Stimulated activated CD4-positive, alpha-beta T cell treated with anti-CD3 and anti-CD28 coated beads, Interleukin-15, amount 100 ng/mL, for 24 hours (primary cell): Measurements from ENCODE around the gene BCAP29.
"Not testable (repeated sequence)": the region's sequence is repeated elsewhere in the genome, so short reads cannot be mapped to it uniquely, and the experiment has no call there.

Experiments used
- DNase-seq: peaks from one replicate; pipeline ENCODE4 v3.0.0-alpha.2; 2020

Gene BCAP29, protein sequence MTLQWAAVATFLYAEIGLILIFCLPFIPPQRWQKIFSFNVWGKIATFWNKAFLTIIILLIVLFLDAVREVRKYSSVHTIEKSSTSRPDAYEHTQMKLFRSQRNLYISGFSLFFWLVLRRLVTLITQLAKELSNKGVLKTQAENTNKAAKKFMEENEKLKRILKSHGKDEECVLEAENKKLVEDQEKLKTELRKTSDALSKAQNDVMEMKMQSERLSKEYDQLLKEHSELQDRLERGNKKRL

DNA sequence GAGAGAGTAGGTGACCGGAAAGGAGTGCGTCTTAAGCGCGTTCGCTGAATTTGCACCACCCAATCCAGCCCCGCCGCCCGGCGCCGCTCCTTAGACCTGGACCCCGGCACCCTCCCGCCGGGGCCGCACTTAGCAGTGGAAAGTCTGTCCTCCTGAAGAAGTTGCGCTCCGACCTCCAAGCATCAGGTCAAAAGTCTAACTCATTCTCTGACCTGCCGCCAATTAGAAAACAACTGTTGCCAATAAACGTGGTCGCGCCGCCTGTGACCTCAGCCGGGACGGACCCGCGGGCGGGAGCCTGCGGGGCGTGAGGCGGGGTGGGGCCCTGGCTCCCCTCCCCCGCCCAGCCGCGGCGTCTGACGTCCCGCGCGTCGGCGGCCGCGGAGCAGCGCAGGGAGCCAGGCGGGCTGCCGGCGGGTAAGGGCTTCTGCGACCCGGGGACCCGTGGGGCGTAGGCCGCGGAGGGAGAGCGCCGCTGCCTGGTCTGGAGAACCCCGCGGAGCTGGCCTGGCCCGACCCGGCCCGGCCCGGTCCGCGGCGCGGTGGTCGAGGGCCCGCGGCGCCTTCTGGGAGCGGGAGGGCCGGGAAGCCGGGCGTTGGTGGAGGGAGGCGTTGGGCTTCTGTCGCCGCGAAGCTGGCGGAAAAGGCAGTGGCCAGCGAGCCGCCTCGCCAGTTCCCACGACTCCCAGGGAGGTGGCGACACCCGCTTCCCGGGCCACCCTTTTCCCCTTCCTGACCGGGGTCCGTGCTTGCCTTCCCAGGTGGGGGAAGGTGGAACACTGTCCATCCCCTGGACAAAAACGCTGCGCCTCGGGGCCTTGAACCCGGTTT, at the start of gene BCAP29:
BCAP29 (plus strand) TSS at position 362 of the 831 bp plus-strand sequence. CDS start 527 bp downstream, outside the sequence.
- DNase-seq: peak; percentile 83

DNA sequence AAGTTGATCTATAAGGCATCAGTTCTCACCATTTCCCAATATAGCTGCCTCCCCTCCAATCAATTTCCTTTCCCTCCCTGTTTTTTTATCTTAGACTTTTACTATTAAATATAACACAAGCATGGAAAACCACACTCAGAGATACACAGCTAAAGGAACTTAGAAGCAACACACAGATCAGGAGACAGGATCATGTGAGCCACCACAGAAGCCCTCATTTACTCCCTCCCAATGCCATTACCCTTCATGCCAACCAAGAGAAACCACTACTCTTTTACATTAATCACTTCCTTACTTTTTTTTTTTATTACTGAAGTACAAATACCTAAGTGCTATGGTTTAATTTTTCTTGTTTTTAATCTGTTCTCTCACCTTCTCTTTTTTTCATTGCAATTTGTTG, 49.3 kb upstream of the BCAP29 start:
- no peak for DNase-seq

DNA sequence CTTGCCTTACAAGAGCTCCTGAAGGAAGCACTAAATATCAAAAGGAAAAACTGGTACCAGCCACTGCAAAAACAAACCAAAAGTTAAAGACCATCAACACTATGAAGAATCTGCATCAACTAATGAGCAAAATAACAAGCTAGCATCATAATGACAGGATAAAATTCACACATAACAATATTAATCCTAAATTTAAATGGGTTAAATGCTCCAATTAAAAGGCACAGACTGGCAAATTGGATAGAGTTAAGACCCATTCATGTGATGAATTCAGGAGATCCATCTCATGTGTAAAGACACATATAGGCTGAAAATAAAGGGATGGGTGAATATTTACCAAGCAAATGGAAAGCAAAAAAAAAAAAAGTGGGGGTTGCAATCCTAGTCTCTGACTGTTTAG, 45.9 kb upstream of the BCAP29 start:
- no peak for DNase-seq

DNA sequence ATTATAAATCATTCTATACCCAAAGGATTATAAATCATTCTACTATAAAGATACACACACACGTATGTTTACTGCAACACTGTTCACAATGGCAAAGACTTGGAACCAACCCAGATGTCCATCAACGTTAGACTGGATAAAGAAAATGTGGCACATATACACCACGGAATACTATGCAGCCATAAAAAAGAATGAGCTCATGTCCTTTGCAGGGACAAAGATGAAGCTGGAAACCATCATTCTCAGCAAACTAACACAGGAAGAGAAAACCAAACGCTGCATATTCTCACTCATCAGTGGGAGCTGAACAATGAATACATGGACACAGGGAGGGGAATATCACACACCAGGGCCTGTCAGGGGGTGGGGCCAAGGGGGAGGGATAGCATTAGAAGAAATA, 42.8 kb upstream of the BCAP29 start:
- DNase-seq: not testable (repeated sequence)

DNA sequence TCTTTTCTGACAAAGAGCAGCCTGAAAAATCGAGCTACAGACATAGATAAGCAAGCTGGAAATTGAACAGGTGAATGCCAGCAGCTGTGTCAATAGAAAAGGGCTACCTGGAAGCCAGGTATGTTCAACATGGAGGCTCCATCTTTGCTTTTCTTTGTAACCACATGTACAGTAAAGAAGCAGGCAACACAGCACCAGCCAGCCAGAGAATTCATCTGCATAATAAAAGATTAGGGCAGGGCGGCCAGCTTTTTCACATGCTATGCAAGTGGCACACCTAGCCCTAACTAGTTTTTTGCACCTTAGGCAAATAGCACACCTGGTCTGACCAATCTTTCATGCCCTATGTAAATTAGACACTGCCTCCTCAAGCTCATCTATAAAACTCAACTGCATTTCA, 42.0 kb upstream of the BCAP29 start:
- no peak for DNase-seq

DNA sequence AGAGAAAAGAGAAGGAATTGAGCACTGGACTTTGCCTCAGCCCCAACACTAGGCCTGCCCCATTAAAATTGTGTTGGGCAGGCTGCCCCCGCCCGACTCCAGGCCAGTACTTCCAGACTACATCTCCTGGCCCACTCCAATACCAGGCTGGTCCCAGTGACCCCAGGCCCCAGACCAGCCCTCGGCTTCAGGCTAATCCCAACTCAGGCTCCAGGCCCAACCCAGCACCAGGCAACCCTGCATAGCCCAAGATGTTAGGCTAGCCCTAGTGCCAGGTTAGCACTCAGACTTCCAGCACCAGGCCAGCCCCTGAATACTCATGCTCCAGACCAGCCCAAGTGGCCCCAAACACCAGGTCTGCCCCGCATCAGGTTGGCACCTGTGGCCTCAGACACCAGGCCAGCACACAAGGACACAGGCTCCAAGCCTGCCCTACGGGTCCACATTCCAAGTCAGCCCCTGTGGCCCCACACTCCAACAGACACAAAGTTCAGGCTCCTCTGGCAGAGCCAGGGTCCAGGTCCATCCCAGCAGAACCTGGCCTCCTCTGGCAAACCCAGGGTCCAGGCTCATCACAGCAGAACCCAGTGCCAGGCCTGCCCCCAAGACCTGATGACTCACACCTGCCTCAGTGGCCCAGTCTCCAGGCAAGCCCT, 36.6 kb upstream of the BCAP29 start:
- no peak for DNase-seq

DNA sequence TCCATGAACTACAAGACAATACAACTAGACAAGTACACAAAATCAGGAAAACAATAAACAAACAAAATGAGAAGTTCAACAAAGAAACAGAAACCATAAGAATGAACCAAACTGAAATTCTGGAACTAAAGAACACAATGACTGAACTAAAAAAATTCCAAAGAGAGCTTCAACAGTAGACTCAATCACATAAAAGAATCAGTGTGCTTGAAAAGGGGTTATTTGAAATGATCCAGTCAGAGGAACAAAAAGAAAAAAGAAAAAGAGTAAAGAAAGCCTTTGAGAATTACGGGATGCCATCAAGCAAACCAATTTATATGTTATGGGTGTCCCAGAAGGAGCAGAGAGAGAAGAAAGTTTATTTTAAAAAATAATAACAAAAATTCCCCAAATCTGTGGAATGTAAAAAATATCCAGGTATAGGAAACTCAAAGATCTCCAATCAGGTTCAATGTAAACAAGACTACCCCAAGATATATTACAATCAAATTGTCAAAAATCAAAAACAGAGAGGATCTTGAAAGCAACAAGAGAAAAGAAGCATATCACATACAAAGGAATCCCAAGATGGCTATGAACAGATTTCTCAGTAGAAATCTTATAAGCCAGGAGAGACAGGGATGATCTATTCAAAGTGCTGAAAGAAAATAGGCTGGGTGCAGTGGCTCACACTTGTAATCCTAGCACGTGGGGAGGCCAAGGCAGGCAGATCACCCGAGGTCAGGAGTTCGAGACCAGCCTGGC, 35.0 kb upstream of the BCAP29 start:
- DNase-seq: no peak

DNA sequence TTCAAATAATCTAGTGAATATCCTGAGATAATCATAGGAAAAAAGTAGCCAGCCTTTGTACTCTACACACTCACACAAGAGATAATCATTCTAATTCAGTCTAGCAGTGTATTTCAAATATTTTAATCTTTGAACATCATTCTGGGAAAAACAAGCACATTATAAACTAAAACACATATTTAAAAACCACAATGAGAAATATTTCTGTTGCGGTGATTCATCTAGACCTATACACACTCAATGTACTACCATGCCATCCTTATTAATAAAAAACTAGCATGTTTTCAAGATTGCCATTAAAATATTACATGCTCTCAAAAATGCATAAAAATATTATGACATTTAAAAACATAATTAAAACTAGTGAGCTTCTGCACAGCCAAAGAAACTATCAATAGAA, 28.1 kb upstream of the BCAP29 start:
- DNase-seq: no peak

DNA sequence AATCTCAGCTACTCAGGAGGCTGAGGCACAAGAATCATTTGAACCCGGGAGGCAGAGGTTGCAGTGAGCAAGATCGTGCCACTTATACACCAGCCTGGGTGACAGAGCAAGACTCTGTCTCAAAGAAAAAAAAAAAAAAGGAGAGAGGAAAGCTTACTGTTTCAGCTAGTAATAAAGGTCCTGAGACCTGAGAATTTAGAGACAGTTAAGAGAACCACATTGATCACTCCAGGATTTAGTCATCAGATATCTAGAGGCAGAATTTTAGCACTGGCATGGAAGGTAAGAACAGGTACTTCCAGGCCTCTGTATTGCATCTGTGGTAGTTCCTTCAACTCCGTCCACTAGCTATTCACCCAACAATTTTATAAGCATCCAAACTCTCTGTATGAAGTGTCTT, 24.2 kb upstream of the BCAP29 start:
- no peak for DNase-seq

DNA sequence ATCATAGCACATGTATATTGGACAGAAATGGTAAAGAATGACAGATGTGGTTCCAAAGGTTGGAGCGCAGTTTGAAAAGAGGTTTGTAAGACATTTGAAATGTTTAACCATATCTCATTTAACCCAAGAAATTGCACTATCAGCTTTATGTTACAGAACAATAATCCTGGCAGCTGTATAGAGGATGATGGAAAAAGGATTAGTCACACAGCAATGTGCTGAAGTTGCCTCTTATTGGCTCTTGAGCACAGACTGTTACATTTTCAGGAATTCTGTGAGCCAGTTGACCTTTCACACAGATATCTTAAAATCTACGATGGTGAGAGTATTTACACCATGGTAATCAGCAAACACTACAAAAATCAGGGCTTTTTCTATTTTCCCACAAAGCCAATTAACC, 20.2 kb upstream of the BCAP29 start:
- no peak for DNase-seq

DNA sequence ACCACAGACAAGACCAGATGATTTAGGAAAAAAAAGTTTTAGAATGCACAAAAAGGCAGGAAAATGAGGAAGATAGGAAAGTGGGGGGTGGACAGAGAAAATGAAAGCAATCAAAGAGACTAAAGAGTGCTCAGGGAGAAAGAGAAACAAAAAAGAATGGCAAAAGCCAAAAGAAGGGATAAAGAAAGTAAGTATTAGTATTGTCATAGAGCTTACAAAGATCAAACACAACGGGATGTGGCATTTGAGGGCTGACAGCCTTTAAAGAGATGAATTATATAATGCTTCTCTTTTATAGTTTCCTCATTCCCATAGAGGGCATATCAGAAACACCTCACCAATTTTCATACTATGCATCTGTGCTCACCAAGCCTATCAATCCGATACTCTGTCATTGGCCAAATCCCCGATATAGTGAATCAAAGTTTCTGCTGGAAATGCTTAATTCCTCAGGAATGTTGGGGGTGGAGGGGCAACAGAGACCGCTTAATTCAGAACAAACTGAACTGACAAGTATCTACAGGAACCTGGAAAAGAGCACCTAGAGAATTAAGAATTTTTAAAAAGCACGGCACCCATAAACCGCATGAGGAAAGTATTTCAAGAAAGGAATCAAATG, 19.0 kb upstream of the BCAP29 start:
- no peak for DNase-seq

DNA sequence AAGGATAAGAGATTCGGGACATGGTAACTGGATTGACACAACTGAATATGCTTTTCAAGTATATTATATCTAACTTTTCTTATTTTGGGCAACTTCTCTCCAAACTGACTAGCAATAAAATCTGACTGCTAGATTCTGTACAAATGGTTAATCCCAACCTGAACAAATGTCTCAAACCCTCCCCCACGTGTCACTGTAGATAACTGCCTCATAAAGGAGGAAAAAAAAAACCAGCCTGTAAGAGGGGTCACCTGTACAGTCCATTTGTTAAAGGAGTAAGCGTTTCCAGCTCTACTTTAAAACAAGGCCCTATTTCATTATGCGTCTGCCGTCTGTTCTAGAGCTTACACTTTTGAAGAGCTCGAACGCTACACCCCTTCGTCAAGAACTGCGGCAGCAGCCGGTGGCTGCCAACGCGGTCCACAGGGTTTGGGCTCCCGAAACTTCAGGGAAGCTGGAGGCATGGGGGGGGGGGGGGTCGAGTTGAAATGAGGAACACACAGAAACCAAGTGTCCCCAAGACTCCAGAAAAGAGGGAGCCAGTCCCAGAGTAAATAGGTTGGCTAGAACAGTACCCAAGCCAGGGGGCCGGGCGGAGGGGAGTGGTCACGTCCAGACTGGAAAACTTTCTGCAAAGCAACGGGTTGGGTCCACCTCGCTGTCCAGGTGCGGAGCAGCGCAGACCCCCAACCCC, 16.8 kb upstream of the BCAP29 start:
- no peak for DNase-seq

DNA sequence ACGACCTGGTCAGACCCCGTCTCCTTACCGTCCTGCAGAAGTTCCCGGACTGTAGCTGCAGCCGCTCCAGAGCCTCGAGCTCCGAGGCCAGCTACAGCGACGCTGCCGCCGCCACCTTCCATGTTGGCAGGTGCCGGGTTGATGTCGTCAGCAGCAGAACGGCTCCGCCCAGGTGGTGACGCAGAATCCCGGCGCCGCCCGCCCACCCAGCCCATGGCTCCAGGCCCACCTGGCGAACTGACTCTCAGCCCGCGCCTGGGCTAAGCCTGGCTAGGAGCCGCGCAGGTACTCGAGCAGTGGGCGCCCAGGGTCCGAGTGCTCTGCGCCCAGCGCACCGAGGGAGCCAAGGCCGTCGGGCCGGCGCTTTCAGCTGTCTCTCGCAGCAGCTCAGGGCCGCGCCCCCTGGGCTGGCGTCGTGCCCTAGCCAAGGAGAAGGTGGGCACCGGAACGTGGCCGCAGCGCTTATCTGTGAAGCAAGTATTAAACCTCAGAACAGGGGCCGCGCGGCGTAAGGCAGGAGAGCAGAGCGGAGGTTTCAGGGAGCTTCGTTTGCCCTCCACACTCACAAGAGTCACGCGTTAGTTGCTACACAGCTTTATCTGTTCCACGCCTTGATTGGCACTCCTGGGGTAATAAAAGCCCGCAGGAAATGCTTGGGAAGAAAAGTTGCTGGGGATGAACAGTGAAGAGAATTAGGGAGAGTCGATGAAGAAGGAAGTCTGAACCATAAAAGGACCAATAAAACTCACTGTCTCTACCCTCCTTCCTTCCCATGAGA, 16.1 kb upstream of the BCAP29 start, which contains the start of the genes COG5 and DUS4L:
COG5 (minus strand) TSS at position 146 of the 778 bp plus-strand sequence; CDS start at position 122, 24 bp downstream.
DUS4L (plus strand) TSS at position 197 of the 778 bp plus-strand sequence. CDS start 3,100 bp downstream, outside the sequence.
- DNase-seq: peak; percentile 89

DNA sequence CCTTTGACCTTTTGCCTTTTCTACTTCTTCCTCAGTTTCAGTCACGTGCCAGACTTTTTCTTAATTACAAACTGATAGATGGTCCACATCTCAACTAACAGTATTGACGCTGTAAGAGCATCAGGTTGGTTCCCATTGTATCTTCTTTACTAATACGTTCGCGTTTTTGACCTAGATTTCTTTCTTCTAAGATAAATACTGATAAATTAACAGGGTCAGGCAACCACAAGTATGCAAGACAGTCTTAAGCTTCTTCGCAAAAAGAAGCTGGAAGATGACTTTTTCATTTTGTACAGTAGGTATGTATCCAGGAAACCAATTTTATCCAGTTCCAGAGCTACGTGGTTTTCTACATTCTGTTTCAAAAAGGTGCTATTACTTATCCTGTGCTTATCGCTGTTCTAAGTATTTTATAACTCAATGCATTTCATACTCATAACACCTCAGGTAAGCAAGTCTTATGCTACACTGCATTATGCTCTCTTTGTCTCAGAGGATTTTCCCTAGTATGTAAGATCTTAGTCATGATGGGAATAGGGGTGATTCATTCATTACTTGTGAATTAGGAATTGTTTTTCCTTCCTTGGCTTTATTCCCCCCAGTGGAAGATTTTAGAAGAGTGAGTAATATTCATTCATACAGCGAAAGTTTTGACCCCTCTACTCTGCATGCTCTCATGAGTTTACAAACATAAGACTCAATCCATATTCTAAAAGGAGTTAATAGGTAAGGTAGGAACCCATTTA, 15.3 kb upstream of the BCAP29 start:
- DNase-seq: no peak

DNA sequence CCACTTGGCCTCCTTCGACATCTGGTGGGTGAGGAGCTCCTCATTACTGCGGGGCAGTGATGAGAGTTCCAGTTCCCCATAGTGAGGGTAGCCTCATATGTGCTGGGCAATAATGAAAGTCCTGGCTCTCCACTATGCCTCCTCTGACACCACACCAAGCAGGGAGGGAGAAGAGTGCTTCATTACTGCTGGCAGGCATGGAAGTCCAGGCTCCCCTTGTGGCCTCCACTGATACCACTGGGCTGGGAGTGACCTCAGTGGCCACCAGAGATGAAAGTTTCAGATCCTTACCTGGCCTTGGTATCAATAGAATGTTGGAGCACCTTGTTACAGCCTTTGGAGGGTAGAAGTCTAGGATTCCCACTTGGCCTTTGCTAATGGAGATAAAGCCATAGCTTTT, 9.7 kb upstream of the BCAP29 start:
- DNase-seq: no peak

DNA sequence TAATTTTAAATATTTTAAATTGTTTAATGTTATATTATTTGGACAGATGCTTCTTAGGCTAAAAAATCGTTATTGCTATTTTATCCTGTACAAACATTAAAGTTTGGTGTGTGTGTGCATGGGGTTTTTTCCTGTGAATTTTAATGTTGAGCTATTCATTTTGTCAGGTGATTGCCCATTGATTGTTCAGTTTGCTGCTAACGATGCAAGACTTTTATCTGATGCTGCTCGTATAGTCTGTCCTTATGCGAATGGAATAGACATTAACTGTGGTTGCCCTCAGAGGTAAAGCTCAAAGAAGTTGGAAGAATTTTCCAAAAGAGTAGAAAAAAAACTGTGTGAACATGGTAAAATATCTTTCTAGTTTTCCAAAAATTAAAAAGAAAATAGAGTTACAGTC, 6.5 kb upstream of the BCAP29 start:
- DNase-seq: no peak

DNA sequence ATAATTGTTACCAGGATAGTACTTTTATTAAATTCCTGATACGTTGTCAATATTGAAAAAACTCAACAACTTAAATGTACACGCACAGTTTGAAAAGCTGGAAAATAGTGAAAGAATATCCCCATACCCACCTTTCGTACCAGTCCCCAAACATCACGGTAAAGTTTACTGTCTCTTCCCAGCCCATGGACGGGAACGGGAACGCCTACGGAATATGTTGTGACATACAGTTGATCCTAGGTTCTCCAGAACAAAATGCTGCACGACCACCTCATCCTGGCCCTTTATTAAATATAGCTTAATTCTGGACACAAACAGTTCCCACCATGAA, 527 bp upstream of the BCAP29 start:
- DNase-seq: no peak

DNA sequence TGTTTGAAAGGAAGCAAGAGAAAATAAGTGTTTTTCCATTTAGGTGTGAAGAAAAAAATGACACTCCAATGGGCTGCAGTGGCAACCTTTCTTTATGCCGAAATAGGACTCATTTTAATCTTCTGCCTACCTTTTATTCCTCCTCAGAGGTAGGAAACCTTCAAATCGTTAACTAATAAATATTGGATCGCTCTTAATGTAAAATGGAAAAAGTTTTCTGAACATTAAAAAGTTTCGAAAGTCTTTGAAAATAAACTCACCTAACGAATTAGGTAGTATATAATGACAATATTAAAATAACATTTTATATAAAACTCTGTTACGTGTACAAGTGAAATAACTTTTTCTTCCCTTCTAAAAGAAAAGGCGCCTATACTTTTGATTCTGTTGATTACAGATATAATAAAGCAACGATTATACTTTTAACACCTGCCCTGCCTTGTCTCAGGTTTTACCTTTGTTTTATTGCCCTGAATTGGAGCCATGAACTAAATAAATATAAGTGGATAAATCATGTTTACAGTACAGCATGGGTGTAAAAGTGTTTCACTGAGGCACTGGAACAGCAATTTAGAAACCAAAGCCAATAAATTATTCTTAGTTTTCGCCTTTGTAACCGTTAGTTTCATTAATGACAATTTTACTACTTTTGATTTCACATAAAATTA, 804 bp downstream of the BCAP29 start:
- no peak for DNase-seq

DNA sequence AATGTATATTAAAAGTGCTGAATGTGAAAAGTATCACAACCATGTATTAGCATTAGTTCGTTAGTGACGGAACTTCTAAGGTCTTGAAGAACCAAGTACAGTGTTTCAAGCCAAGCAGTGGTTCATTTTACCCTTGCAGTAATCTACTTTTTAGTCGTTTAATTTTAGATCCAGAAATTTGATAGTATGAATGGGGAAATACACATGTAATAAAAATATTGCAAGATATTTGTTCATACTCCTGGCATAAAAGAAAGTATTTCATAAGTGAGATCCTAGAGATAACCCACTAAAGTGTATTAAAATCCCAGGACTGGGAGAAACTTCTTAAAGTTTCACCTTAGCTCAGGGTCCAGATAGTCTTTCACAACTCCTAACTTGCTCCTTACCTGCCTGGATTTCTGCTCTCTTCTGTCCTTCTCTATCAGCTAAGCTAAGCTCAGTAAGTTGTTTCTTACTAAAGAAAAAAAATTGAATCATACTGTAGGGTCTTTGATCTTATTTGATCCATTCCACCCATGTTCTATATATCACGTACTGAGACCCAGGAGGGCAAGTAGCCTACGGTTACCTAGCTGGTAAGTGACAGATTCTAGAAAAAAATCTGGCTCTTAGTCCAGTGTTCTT, 1.5 kb downstream of the BCAP29 start:
- DNase-seq: no peak
